Measurements from ENCODE around the gene MS4A18. TPM values are rescaled to one million over a fixed set of nuclear protein-coding genes. Genes with fewer than 3 reads are reported as not detected.

The MS4A18 gene
- total RNA-seq, 1 experiment from 2014 or later = not detected

GRCh38 chr11:60750911-60751310 is 26.4 kb downstream of the MS4A18 start:
- ChIA-PET POLR2A (no interaction called here), CTCF (no interaction called here), RAD21 (ENCODE audit: low non-redundant PET in 1 of 2, low total read pairs in 2 of 2, uncharacterized antibody in 2 of 2, unreplicated experiment in 2 of 2) (no interaction called here)
- H2AFZ ChIP-seq (ENCODE audit: low read depth, low read length, poor library complexity, severe bottlenecking) = no peak overlapping the region
- no peaks in the 10 kb centered on the region for H3K9me2 ChIP-seq (ENCODE audit: insufficient read depth)
- H3K27ac ChIP-seq (ENCODE audit: low read depth, low read length) = no peak overlapping the region
- no peaks in the 10 kb centered on the region for H3K79me2 ChIP-seq (ENCODE audit: insufficient read depth, low read length)
- no peaks in the 10 kb centered on the region for H3K9me3 ChIP-seq (ENCODE audit: control insufficient read depth in 1 of 2, insufficient read depth in 1 of 2, low read depth in 1 of 2, low read length in 2 of 2)
- H3K36me3 ChIP-seq (ENCODE audit: control insufficient read depth in 1 of 2, insufficient read depth in 2 of 2, low read length in 2 of 2) = no peaks in the 10 kb centered on the region
- H3K9ac ChIP-seq (ENCODE audit: low read length) = no peak overlapping the region
- H4K20me1 ChIP-seq (ENCODE audit: insufficient read depth) = no peaks in the 10 kb centered on the region
- ATAC-seq (no peak), DNase-seq (ENCODE audit: low read depth, low spot score) (no peak)
- H3K4me3 ChIP-seq (replicated peaks in 1 of 2; ENCODE audit: low read depth in 1 of 2, low read length in 2 of 2) = no peak overlapping the region
- peaks cover 16% of the 10 kb centered on the region; the same call in 1 of the 2 replicates for H3K27me3 ChIP-seq (ENCODE audit: insufficient read depth, low read length)
- no TSS peak for BruUV-seq (replicated peaks)
- TF ChIP-seq ATF3 (IDR thresholded peaks at IDR 0.05) (no peak), ELF1 (IDR thresholded peaks at IDR 0.05; ENCODE audit: borderline replicate concordance, low read depth) (no peak), RAD21 (IDR thresholded peaks at IDR 0.05; ENCODE audit: low read depth) (no peak), EZH2 (IDR thresholded peaks at IDR 0.05) (no peak), REST (IDR thresholded peaks at IDR 0.05; ENCODE audit: low read depth) (no peak), CBX3 (IDR thresholded peaks at IDR 0.05; ENCODE audit: low read depth) (no peak), SRF (IDR thresholded peaks at IDR 0.05; ENCODE audit: low read depth) (no peak), CEBPB (IDR thresholded peaks at IDR 0.05; ENCODE audit: low read depth) (no peak), YY1 (IDR thresholded peaks at IDR 0.05; ENCODE audit: extremely low read depth, insufficient replicate concordance, low read depth, low read length) (no peak), FOSL1 (IDR thresholded peaks at IDR 0.05; ENCODE audit: low read depth) (no peak), ZBTB33 (IDR thresholded peaks at IDR 0.05; ENCODE audit: extremely low read depth, insufficient replicate concordance, low read length) (no peak), JUND (IDR thresholded peaks at IDR 0.05) (no peak), MAX (IDR thresholded peaks at IDR 0.05) (no peak), SIN3A (IDR thresholded peaks at IDR 0.05; ENCODE audit: low read depth) (no peak)
- H3K4me1 ChIP-seq (ENCODE audit: control insufficient read depth in 1 of 2, insufficient read depth in 2 of 2, low read length in 2 of 2) = no peaks in the 10 kb centered on the region
- intact Hi-C loops (cut with micrococcal nuclease) = no loop called here
- H3K4me2 ChIP-seq (ENCODE audit: low read length) = no peak overlapping the region

Measured in HCT116 (cell line).